Measurements from ENCODE around the gene DPP6.

DPP6 gene

DNA sequence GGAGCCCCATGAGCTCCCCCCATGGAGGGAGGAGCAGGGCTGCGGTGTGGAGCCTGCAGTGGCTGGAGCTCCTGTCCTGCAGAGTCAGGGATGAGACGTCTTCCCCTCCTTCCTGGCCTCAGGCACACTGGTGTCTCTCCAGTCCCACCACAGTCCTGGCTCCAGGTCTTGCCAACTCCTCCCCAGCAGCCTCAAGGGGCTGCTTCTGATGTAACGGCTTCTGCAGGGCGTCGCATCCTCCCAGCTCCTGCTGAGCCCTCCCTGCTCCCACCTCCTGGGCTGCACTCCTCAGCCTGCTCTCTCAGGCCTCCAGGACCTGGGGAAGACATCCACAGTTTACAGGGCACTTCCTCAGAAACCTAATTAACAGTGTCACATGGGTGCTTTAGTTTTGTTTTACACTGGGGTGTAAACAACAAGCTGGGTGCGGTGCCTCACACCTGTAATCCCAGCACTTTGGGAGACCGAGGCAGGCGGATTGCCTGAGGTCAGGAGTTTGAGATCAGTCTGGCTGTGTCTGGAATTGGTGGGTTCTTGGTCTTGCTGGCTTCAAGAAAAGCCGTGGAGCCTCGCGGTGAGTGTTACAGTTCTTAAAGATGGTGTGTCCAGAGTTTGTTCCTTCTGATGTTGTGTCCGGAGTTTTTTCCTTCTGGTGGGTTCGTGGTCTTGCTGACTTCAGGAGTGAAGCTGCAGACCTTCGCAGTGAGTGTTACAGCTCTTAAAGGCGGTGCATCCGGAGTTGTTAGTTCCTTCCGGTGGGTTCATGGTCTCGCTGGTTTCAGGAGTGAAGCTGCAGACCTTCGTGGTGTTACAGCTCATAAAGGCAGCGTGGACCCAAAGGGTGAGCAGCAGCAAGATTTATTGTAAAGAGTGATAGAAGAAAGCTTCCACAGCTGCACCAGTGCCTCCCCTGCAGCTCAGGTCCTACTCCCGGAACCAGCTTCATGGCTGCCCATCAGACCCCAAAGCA lies 855.7 kb downstream of the DPP6 start:
- Histone ChIP-seq H3K36me3 (ENCODE audit: control insufficient read depth in 2 of 2, insufficient read depth in 2 of 2, low read length in 2 of 2) (no peaks in the 10 kb centered on the region), H3K27ac (ENCODE audit: low read length) (no peak overlapping the region), H3K9me3 (ENCODE audit: control insufficient read depth in 2 of 2, low read length in 2 of 2) (peaks cover 0 to 3% of the 10 kb centered on the region in 2 donors), H3K4me1 (ENCODE audit: control insufficient read depth, insufficient read depth, low read length) (no peaks in the 10 kb centered on the region), H3K9ac (ENCODE audit: low read length in 2 of 2) (no peak overlapping the region), H3K27me3 (ENCODE audit: control insufficient read depth in 1 of 2, insufficient read depth in 2 of 2, low read length in 2 of 2) (peaks cover 3 to 4% of the 10 kb centered on the region in 2 donors), H3K4me3 (ENCODE audit: low read length in 2 of 2) (no peak overlapping the region)

DNA sequence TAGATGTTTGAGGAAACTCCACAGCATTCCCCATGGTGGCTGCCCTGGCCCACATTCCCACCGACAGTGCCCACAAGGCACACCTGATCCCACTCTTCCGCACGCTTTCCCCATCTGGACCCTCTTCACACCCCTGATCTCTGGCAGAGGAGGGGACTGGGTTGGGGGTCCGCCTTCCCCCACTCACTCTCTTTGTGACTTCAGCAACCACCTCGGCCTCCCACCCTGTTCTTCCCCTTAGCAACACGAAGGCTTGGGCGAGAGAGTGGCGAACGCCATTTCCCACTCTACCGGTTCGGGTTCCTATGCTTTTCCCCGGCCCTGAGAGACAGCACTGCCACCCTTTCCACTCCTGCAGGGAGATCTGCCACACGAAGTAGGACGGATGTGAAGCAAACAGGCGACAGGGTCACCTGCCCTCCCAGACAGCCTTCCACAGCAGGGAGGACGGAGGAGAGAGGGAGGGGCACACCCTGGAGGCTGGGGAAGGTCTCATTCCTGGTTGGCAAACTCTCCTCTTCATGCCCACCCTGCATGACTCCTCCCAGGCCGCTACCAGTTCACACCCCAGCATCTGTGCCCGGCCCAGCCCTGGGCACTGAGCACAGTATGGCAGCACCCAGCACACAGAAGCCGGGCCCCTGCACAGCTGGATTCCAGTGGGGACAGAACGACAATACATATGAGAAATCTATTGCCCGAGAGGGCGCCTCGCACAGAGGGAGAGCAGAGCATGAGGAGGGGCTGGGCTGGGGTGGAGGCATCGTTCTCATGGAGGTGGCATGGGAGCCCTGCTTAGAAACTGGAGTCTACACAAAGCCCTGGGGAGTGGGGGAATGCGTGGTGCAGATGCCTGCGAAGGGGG lies 857.3 kb downstream of the DPP6 start:
- Histone ChIP-seq H3K36me3 (ENCODE audit: control insufficient read depth in 2 of 2, insufficient read depth in 2 of 2, low read length in 2 of 2) (no peaks in the 10 kb centered on the region), H3K27me3 (ENCODE audit: control insufficient read depth in 1 of 2, insufficient read depth in 2 of 2, low read length in 2 of 2) (peaks cover 3 to 8% of the 10 kb centered on the region in 2 donors), H3K4me1 (ENCODE audit: control insufficient read depth, insufficient read depth, low read length) (peaks cover 3% of the 10 kb centered on the region), H3K4me3 (ENCODE audit: low read length in 2 of 2) (no peak overlapping the region), H3K27ac (ENCODE audit: low read length) (no peak overlapping the region), H3K9me3 (ENCODE audit: control insufficient read depth in 2 of 2, low read length in 2 of 2) (peaks cover 0 to 3% of the 10 kb centered on the region in 2 donors), H3K9ac (ENCODE audit: low read length in 2 of 2) (no peak overlapping the region)

DNA sequence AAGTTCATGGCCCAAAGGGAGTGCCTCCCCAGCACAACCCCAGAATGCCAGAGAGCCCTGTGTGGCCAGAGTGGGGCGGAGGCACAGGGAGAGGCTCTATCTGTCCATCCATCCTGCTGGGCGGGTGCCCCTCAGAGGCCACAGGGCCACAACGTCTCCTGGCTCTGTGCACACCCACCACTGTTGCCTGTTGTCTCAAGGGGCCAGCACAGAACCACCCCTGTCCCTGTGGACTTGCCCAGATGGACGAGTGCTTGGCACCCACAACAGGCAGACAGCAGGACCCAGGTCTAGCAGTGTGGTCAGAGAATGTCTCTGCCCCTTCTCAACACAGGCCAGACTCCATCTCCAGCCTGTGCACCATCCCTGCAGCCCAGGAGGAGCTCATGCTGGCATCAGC lies 857.9 kb downstream of the DPP6 start:
- Histone ChIP-seq H3K9me3 (ENCODE audit: control insufficient read depth in 2 of 2, low read length in 2 of 2) (peaks cover 0 to 3% of the 10 kb centered on the region in 2 donors), H3K9ac (ENCODE audit: low read length in 2 of 2) (no peak overlapping the region), H3K27me3 (ENCODE audit: control insufficient read depth in 1 of 2, insufficient read depth in 2 of 2, low read length in 2 of 2) (peaks cover 8 to 12% of the 10 kb centered on the region in 2 donors), H3K27ac (ENCODE audit: low read length) (no peak overlapping the region), H3K4me1 (ENCODE audit: control insufficient read depth, insufficient read depth, low read length) (peaks cover 3% of the 10 kb centered on the region), H3K4me3 (ENCODE audit: low read length in 2 of 2) (no peak overlapping the region), H3K36me3 (ENCODE audit: control insufficient read depth in 2 of 2, insufficient read depth in 2 of 2, low read length in 2 of 2) (no peaks in the 10 kb centered on the region)

DNA sequence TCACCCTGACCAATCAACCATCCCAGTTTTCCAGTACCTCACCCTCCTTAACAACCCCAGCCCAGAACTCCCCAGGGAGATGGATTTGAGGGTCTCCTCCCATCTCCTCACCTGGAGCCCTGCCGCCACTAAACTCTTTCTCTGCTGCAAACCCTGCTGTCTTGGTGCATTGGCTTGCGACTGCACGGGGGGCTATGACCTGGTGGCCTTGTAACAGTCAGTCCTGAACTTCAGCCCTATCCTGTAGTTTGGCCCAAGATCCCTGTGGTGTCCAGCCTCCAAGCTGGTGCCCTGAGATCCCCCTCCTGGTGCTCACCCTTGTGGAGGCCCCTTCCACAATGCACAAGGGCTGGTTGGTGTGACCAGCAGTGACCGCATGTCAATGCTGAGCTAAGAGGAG lies 858.8 kb downstream of the DPP6 start:
- Histone ChIP-seq H3K27ac (ENCODE audit: low read length) (no peak overlapping the region), H3K36me3 (ENCODE audit: control insufficient read depth in 2 of 2, insufficient read depth in 2 of 2, low read length in 2 of 2) (no peaks in the 10 kb centered on the region), H3K4me1 (ENCODE audit: control insufficient read depth, insufficient read depth, low read length) (peaks cover 3% of the 10 kb centered on the region), H3K9ac (ENCODE audit: low read length in 2 of 2) (no peak overlapping the region), H3K4me3 (ENCODE audit: low read length in 2 of 2) (no peak overlapping the region), H3K27me3 (ENCODE audit: control insufficient read depth in 1 of 2, insufficient read depth in 2 of 2, low read length in 2 of 2) (peaks cover 13 to 19% of the 10 kb centered on the region in 2 donors), H3K9me3 (ENCODE audit: control insufficient read depth in 2 of 2, low read length in 2 of 2) (peaks cover 0 to 3% of the 10 kb centered on the region in 2 donors)

DNA sequence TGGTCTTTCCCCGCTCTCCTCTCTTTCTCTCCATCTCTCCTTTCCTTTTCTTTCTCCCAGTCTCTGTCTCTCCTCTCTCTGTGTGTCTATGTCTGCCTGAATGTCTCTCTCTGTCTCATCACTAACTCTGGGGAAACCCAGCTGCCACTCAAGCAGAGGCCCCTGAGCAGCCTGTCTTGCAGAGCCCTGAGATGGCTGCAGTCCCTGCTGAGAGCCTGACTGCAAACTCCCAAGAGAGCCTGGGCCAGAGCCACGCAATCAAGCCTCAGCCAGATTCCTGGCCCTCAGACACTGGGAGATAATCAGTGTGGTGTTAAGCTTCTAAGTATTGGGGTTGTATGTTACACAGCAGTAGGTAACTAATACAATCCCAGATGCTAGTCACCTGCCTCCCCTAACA lies 859.2 kb downstream of the DPP6 start:
- peaks cover 3% of the 10 kb centered on the region for H3K4me1 ChIP-seq (ENCODE audit: control insufficient read depth, insufficient read depth, low read length)
- H3K27me3 ChIP-seq (ENCODE audit: control insufficient read depth in 1 of 2, insufficient read depth in 2 of 2, low read length in 2 of 2), result peaks cover 13 to 20% of the 10 kb centered on the region in 2 donors
- no peak overlapping the region for H3K4me3 ChIP-seq (ENCODE audit: low read length in 2 of 2)
- H3K36me3 ChIP-seq (ENCODE audit: control insufficient read depth in 2 of 2, insufficient read depth in 2 of 2, low read length in 2 of 2), result no peaks in the 10 kb centered on the region
- no peak overlapping the region for H3K9ac ChIP-seq (ENCODE audit: low read length in 2 of 2)
- H3K27ac ChIP-seq (ENCODE audit: low read length), result no peak overlapping the region
- peaks cover 0 to 3% of the 10 kb centered on the region in 2 donors for H3K9me3 ChIP-seq (ENCODE audit: control insufficient read depth in 2 of 2, low read length in 2 of 2)

DNA sequence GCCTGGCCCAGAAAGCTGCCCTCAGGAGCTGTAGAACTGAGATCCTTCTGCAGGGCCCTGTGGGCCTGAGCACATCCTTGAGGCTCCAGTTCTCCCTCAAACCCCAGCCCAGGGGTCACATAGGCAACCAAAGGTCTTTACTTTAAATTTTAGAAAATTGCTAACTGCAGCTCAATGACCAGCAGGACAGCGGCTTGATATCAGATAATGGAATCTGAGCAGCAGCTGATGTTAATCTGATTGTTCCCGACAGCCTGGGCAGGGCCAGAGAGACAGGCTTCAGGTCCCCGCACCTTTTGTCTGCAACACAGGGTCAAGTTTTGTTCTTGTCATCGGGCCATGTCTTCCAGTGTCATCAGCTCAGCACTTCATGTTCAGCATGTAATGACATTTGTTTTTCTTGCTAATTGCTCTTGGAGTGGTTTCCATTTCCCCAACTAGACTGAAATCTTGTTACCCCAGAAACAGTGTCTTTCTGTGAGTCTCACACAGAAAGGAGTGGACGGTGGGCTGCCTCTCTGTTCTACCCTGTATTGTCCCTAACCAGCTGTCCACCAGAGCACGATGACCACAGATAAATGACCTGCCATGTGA lies 859.8 kb downstream of the DPP6 start:
- H3K9me3 ChIP-seq (ENCODE audit: control insufficient read depth in 2 of 2, low read length in 2 of 2), result peaks cover 0 to 3% of the 10 kb centered on the region in 2 donors
- peaks cover 3% of the 10 kb centered on the region for H3K4me1 ChIP-seq (ENCODE audit: control insufficient read depth, insufficient read depth, low read length)
- H3K27me3 ChIP-seq (ENCODE audit: control insufficient read depth in 1 of 2, insufficient read depth in 2 of 2, low read length in 2 of 2), result peaks cover 15 to 20% of the 10 kb centered on the region in 2 donors
- no peak overlapping the region for H3K4me3 ChIP-seq (ENCODE audit: low read length in 2 of 2)
- no peaks in the 10 kb centered on the region for H3K36me3 ChIP-seq (ENCODE audit: control insufficient read depth in 2 of 2, insufficient read depth in 2 of 2, low read length in 2 of 2)
- H3K9ac ChIP-seq (ENCODE audit: low read length in 2 of 2), result no peak overlapping the region
- H3K27ac ChIP-seq (ENCODE audit: low read length), result no peak overlapping the region

DNA sequence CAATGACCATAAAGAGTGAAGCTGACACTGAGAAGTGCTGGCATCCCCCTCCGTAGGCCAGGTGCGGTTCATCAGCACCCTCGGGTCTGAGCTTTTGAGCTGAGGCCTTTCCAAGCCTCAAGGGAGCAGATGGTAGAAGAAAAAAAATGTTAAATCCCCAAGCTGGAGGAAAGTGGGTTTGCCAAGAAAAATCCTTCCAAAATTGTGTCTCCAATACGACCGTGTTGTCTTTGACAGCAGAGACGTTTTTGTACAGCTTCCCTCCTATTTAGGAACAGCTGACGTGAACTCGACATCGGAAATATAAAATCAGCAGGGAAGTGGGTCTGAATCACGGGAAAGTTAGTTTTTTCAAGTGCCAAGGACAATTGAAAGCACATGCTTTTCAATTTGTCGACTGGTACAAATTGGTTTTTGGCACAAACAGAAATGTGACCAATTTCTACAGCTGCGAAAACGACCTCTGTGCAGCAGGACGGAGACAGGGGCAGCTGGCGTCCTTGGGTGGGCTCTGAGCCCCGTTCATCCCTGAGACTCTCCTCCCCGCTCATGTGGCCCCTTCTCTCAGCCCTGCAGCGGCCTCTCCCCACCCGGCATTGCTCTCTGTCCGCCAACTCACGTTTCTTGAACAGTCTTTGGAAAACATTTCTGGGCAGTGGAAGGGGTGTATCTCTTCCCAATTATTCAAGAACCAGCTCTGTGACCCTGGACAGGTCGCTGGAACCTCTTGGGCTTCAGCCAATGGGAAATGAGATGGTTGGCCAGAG lies 860.9 kb downstream of the DPP6 start:
- H3K9me3 ChIP-seq (ENCODE audit: control insufficient read depth in 2 of 2, low read length in 2 of 2), result peaks cover 0 to 3% of the 10 kb centered on the region in 2 donors
- peaks cover 3% of the 10 kb centered on the region for H3K4me1 ChIP-seq (ENCODE audit: control insufficient read depth, insufficient read depth, low read length)
- no peak overlapping the region for H3K9ac ChIP-seq (ENCODE audit: low read length in 2 of 2)
- no peak overlapping the region for H3K27ac ChIP-seq (ENCODE audit: low read length)
- no peaks in the 10 kb centered on the region for H3K36me3 ChIP-seq (ENCODE audit: control insufficient read depth in 2 of 2, insufficient read depth in 2 of 2, low read length in 2 of 2)
- H3K4me3 ChIP-seq (ENCODE audit: low read length in 2 of 2), result no peak overlapping the region
- peaks cover 15 to 20% of the 10 kb centered on the region in 2 donors for H3K27me3 ChIP-seq (ENCODE audit: control insufficient read depth in 1 of 2, insufficient read depth in 2 of 2, low read length in 2 of 2)

DNA sequence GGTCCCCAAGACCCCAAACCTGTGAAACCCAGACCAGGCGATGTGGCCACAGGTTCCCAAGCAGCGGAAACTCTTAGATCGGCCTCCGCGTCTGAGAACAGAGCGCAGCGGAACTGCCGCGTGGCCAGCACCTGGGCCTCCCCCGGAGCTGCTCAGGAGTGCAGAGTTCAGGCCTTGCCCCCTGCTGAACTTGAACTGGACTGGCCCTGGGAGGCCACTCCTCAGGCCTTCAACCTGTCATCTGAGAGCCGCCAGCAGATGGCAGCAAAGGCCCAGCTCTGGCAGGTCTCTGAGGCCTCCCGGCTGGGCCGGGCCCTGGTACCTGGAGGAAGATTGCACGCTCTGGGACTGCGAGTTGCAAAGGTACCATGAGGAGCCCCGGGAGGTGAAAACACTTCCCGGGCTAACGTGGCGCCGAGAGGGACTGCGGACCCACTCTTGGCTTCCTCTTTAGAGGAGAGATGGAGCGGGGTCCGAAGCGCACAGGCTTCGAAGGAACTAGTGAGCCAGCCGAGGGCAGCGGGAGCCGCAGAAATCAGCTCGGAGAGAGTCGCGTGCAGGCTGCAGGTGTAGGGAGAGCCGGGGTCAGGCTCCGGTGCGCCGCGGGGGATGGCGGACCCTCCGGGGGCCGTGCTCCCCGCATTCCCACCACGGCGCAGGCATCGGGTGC lies 861.6 kb downstream of the DPP6 start:
- H3K4me1 ChIP-seq (ENCODE audit: control insufficient read depth, insufficient read depth, low read length), result peaks cover 3% of the 10 kb centered on the region
- H3K9me3 ChIP-seq (ENCODE audit: control insufficient read depth in 2 of 2, low read length in 2 of 2), result peaks cover 0 to 3% of the 10 kb centered on the region in 2 donors
- H3K27ac ChIP-seq (ENCODE audit: low read length), result no peak overlapping the region
- H3K9ac ChIP-seq (ENCODE audit: low read length in 2 of 2), result peak overlapping the region; percentile 27 to 55
- H3K27me3 ChIP-seq (ENCODE audit: control insufficient read depth in 1 of 2, insufficient read depth in 2 of 2, low read length in 2 of 2), result peaks cover 13 to 20% of the 10 kb centered on the region in 2 donors
- no peaks in the 10 kb centered on the region for H3K36me3 ChIP-seq (ENCODE audit: control insufficient read depth in 2 of 2, insufficient read depth in 2 of 2, low read length in 2 of 2)
- H3K4me3 ChIP-seq (ENCODE audit: low read length in 2 of 2), result peak overlapping the region; percentile 59 to 70

DNA sequence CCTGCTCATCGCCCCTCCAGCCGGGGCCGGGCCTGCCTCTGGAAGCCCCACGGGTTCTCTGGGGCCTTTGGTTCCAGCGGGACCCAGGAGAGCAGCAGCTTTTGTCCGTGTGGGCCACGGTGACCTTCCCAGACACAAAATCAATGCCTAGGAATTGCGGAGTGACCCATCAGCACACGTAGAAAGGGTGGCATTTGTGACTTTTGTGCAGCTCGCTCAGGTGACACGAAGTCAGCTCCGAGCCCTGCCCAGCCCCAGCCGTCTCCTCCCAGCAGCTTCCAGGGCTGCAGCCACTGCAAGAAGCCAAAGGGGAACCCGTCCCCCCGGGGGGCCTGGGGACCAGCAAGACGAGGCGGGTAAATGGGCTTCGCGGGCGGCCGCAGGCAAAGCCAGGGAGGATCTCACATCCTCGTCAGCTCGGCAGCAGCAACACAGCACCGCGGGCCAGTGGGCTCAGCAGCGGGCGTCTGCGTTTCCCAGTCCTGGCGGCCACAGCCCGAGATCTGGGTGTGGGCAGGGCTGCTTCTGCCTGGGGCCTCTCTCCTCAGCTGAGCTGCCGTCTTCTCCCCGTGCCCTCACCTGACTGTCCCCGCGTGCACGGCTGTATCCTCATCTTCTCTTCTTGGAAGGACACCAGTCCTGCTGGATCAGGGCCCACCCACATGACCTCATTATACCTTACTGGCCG lies 862.3 kb downstream of the DPP6 start:
- no peak overlapping the region for H3K27ac ChIP-seq (ENCODE audit: low read length)
- H3K36me3 ChIP-seq (ENCODE audit: control insufficient read depth in 2 of 2, insufficient read depth in 2 of 2, low read length in 2 of 2), result no peaks in the 10 kb centered on the region
- H3K27me3 ChIP-seq (ENCODE audit: control insufficient read depth in 1 of 2, insufficient read depth in 2 of 2, low read length in 2 of 2), result peaks cover 11 to 20% of the 10 kb centered on the region in 2 donors
- peaks cover 3% of the 10 kb centered on the region for H3K4me1 ChIP-seq (ENCODE audit: control insufficient read depth, insufficient read depth, low read length)
- H3K4me3 ChIP-seq (ENCODE audit: low read length in 2 of 2), result peak overlapping the region; percentile 59 to 70
- H3K9ac ChIP-seq (ENCODE audit: low read length in 2 of 2), result peak overlapping the region in 1 of 2 donors; percentile 27
- H3K9me3 ChIP-seq (ENCODE audit: control insufficient read depth in 2 of 2, low read length in 2 of 2), result peaks cover 0 to 3% of the 10 kb centered on the region in 2 donors
